Right lobe of liver (tissue), 6 donors: ENCODE results near the gene NRP2. TPM values are rescaled to one million over a fixed set of nuclear protein-coding genes. Genes with fewer than 3 reads are reported as not detected.

ENCODE experiments used
- ATAC-seq, 4 donors: fragments of 200-7000 bp; cut with Tn5 transposase; one replicate each; pipeline ENCODE4 v1.9.1; 2020; ENCODE audit warnings: mild to moderate bottlenecking in 4 of 4, moderate library complexity in 4 of 4
- DNase-seq, 3 donors: peaks; one replicate each; pipeline ENCODE4 v3.0.0-alpha.2; 2020
- H3K27ac ChIP-seq, 3 donors: fragments of 200-600 bp; one replicate each; pipeline ENCODE4 v1.8.0; 2022
- H3K27me3 ChIP-seq, 2 donors: fragments of 200-600 bp; one replicate each; pipeline ENCODE4 v1.8.0; 2022
- H3K36me3 ChIP-seq, 4 donors: fragments of 200-600 bp; sonication (generic) in 1 of 4; one replicate each; pipeline versions ENCODE4 v1.5.1 to v1.8.0; 2017 to 2022; ENCODE audit warnings: control low read depth in 1 of 4
- H3K4me1 ChIP-seq, 4 donors: fragments of 200-600 bp; sonication (generic) in 1 of 4; one replicate each; pipeline versions ENCODE4 v1.5.1 to v1.8.0; 2017 to 2022; ENCODE audit warnings: control low read depth in 1 of 4
- H3K4me3 ChIP-seq, 3 donors: fragments of 200-600 bp; one replicate each; pipeline ENCODE4 v1.8.0; 2022
- H3K9me3 ChIP-seq, 4 donors: fragments of 200-600 bp; sonication (generic) in 1 of 4; one replicate each; pipeline versions ENCODE4 v1.5.1 to v1.8.0; 2017 to 2022; ENCODE audit warnings: control low read depth in 1 of 4
- POLR2A ChIP-seq: fragments of 450-650 bp; IDR thresholded peaks from one replicate; pipeline ENCODE4 v1.6.1; 2017; ENCODE audit warnings: antibody characterized with exemption, mild to moderate bottlenecking
- WGBS: methylation state at CpG from one replicate; pipeline ENCODE4 v1.1.6; 2018; ENCODE audit warnings: low coverage, low lambda C conversion rate; ENCODE audit not compliant: insufficient coverage; ENCODE audit errors: missing lambda C conversion rate; 5-methylcytosine and 5-hydroxymethylcytosine counted together
- intact Hi-C, 2 donors: fragments of 100-400 bp; cut with DNase I; formaldehyde crosslinking; loops; one replicate each; pipeline versions ENCODE4 v1.11.2 to v1.14.1; 2022
- total RNA-seq, 6 experiments: library from RNA; depleted of rRNA in 2 of 6; stranded (reverse); fragments of >200 nt in 2 of 6; fragmentation: NEBNext Ultra II Directional in 3 of 6; extraction: Animal tissue kit (Norgen Biotek cat#: 25700) in 3 of 6; gene quantifications; one replicate each; pipeline versions ENCODE4 v1.1.0 to v1.2.4, GENCODE V29; 2016 to 2023
- TF ChIP-seq, protein P1 (sequence below), 4 donors: fragments of 200-600 bp in 3 of 4; fragments of 450-650 bp in 1 of 4; IDR thresholded peaks; one replicate each; pipeline versions ENCODE4 v1.5.1 to v1.8.0; 2016 to 2022; ENCODE audit warnings: antibody characterized with exemption in 4 of 4, mild to moderate bottlenecking in 2 of 4
- donor health status: DM: no; HTN: yes; CAD: no.
- donor health status: DM: no; HTN: no; CAD: no.
- donor health status: DM: no; HTN: no; CAD: no.
- donor health status: DM: no; HTN: yes; CAD: no.
- donor health status: DM: no; HTN: yes; CAD: no.

The NRP2 gene
- total RNA-seq, 6 experiments from 2014 or later, result 5.5 to 23.7 (median 8.6) TPM

DNA sequence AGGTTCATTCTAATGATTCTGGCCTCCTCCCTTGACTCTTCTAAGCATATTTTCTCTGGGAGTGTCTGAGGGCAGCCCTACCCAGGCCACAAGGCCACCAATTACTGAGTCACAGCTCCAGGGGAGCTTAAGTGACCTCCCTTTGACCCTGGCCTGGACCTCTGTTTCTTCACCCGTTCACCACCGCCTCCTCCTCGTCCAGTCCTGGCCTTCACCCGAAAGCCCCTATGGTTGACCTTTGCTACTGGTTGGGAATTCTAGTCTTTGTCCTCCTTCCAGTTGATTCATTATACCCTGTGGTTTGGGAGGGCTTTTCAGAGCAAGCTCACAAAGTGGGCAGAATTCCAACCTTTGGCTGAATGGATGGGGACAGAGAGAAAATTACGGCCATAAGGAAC, 72.6 kb downstream of the NRP2 start:
- no peaks in the 10 kb centered on the region for H3K36me3 ChIP-seq
- TF ChIP-seq, protein P1, sequence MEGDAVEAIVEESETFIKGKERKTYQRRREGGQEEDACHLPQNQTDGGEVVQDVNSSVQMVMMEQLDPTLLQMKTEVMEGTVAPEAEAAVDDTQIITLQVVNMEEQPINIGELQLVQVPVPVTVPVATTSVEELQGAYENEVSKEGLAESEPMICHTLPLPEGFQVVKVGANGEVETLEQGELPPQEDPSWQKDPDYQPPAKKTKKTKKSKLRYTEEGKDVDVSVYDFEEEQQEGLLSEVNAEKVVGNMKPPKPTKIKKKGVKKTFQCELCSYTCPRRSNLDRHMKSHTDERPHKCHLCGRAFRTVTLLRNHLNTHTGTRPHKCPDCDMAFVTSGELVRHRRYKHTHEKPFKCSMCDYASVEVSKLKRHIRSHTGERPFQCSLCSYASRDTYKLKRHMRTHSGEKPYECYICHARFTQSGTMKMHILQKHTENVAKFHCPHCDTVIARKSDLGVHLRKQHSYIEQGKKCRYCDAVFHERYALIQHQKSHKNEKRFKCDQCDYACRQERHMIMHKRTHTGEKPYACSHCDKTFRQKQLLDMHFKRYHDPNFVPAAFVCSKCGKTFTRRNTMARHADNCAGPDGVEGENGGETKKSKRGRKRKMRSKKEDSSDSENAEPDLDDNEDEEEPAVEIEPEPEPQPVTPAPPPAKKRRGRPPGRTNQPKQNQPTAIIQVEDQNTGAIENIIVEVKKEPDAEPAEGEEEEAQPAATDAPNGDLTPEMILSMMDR (IDR thresholded peaks at IDR 0.05), result no peak
- TF ChIP-seq POLR2A, result no peak
- no peaks in the 10 kb centered on the region for H3K27me3 ChIP-seq
- DNase-seq, result no peak
- no peak overlapping the region for H3K4me3 ChIP-seq
- no peaks in the 10 kb centered on the region for H3K4me1 ChIP-seq
- peak in 3 of 4 donors; percentile 10 to 47 (median 35) for ATAC-seq
- intact Hi-C loops, result no loop called here
- peak overlapping the region in 2 of 3 donors; percentile 21 to 43 for H3K27ac ChIP-seq
- H3K9me3 ChIP-seq, result no peaks in the 10 kb centered on the region
- 35% methylated on average over 5 of the region's 5 CpGs for WGBS

DNA sequence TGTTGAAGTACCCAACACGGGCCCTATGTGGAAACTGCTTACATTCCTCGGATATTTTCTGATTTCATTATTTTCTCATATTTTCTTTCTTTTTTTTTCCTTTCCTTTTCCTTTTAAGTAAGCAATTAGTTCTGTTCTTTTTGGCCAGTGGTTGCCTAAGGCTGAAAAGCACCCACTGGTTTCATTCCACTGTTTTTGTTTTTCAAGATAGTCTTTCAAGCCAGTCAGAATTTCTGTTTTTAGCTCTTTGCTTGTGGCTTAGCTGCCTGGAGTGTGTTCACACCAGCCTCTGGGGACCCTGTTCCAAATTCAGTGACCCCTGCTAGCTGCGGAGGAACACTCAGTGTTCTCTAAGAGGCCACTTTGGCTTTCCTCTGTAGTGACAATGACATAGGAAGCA, 73.6 kb downstream of the NRP2 start:
- H3K27me3 ChIP-seq, result no peaks in the 10 kb centered on the region
- H3K4me1 ChIP-seq, result no peaks in the 10 kb centered on the region
- H3K9me3 ChIP-seq, result no peaks in the 10 kb centered on the region
- ATAC-seq, result no peak
- WGBS, result 59% methylated on average over 3 of the region's 3 CpGs
- TF ChIP-seq, protein P1 (IDR thresholded peaks at IDR 0.05), result no peak
- no peak for TF ChIP-seq POLR2A
- intact Hi-C loops, result no loop called here
- DNase-seq, result no peak
- no peaks in the 10 kb centered on the region for H3K36me3 ChIP-seq
- peak overlapping the region in 1 of 3 donors; percentile 21 for H3K27ac ChIP-seq
- H3K4me3 ChIP-seq, result no peak overlapping the region

DNA sequence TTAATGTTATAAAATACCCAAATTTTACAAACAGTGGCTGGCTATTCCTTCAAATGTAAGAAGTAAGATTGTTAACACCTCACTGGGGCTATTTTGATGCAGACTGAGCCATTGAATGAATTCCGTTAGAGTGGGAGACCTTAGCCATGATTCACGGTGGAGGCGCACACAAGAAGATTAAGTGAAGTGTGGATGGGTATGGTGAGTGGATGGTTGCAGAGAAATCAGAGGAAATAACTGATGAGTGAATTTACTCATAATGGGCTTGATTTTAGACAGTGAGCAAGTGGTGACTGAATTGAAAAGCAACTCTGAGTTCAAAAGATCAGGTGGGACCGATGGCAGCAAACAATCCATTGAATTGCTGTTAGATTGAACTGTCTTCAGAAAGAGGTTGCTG, 75.0 kb downstream of the NRP2 start:
- no peaks in the 10 kb centered on the region for H3K27me3 ChIP-seq
- H3K27ac ChIP-seq, result no peak overlapping the region
- intact Hi-C loops, result no loop called here
- H3K36me3 ChIP-seq, result no peaks in the 10 kb centered on the region
- WGBS, result 88% methylated on average over 4 of the region's 4 CpGs
- H3K4me1 ChIP-seq, result no peaks in the 10 kb centered on the region
- H3K9me3 ChIP-seq, result no peaks in the 10 kb centered on the region
- H3K4me3 ChIP-seq, result no peak overlapping the region
- TF ChIP-seq, protein P1 (IDR thresholded peaks at IDR 0.05), result no peak
- no peak for TF ChIP-seq POLR2A
- no peak for DNase-seq
- ATAC-seq, result no peak

DNA sequence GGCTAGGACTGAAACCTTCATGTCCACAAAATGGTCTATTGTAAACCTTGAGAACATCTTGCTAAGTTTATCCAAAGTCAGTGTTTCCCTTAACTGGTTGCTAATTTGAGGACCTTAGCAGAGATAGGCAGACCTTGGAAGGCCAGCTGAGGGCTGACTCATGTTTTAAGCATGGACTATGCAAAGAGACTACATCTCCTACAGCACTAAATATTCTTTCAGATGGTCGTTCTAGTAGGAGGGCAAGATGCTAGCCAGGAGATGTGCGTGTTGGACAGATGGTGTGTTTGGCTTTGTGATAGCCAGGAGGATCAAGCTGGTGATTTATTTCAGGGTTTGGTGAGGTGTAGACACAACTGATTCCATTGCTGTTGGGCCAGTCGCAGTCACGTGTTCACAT, 75.8 kb downstream of the NRP2 start:
- intact Hi-C loops, result no loop called here
- ATAC-seq, result peak; percentile 9 to 56 (median 39)
- H3K4me1 ChIP-seq, result no peaks in the 10 kb centered on the region

More for the DNA sequence above, 75.8 kb downstream of the NRP2 start:
- TF ChIP-seq POLR2A, result no peak
- TF ChIP-seq, protein P1 (IDR thresholded peaks at IDR 0.05), result no peak
- no peaks in the 10 kb centered on the region for H3K36me3 ChIP-seq
- H3K4me3 ChIP-seq, result no peak overlapping the region
- WGBS, result 67% methylated on average over 2 of the region's 4 CpGs
- no peaks in the 10 kb centered on the region for H3K9me3 ChIP-seq
- H3K27me3 ChIP-seq, result no peaks in the 10 kb centered on the region
- DNase-seq, result no peak
- no peak overlapping the region for H3K27ac ChIP-seq
